ENCODE measurements around the gene PLA2G3. TPM values are rescaled to one million over a fixed set of nuclear protein-coding genes. Genes with fewer than 3 reads are reported as not detected.
A peak's percentile ranks its signal among the peaks of the same experiment; 100 is the strongest.

The PLA2G3 gene
- polyA plus RNA-seq, 3 donors = 0.01 TPM; not detected in 2

DNA sequence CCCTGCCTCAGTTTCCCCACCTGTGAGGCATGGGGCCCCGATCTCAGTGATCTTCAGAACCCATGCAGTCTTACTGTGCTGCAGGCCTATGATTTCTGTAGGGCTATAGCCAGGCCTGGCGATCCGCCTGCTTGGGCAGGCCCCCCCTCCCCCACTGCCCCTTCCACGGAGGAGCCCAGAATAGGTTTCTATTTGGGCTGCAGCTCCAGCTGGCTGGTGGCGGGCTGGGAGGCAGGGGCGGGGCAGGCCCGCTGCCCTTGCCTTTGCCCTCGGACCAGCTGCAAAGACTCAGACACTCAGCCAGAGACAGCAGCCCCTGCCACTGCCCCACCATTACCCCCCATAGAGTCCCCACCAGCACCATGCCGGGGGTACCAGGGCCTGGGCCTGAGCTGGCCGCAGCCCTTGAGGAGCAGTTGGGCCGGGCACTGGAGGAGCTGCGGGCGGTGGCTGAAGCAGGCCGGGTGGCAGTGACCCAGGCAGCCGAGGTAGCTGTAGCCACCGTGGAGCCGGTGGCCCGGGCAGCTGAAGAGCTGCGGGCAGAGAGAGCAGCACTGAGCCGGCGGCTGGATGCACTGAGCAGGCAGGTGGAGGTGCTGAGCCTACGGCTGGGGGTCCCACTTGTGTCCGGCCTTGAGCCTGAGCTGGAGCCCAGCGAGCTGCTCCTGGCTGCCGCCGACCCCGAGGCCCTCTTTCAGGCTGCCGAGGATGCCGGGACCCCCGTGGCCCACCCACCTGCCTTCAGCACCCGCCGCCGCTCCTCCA lies 47.0 kb downstream of the PLA2G3 start:
- no peak overlapping the region for H3K27ac ChIP-seq (ENCODE audit: low read depth, low read length)
- 85 to 90% (median 88%) methylated on average over 30 to 33 of the region's 33 CpGs for WGBS, 3 donors

DNA sequence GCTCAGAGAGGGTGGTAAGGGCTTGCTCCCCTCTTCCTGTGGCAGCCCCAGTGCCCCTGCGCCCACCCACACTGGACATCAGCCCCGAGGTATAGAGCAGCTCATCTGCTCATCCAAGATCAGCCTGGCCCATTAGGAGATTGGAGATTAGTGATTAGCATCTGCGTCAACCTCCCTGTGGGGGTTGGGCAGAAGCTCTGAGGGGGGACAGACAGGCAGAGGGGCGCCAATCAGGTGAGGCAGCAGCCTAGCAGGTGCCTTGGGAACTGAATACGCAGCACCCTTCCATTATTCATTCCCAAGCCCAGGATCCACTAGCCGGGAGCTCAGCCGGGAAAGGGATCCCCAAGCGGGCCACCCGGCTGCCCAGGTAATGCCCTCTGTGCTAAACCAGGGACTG lies 48.1 kb downstream of the PLA2G3 start:
- no peak overlapping the region for H3K27ac ChIP-seq (ENCODE audit: low read depth, low read length)
- 94 to 96% (median 95%) methylated on average over 9 of the region's 9 CpGs for WGBS, 3 donors

- WGBS, 3 donors = 86 to 87% (median 87%) methylated on average over 27 to 29 of the region's 29 CpGs
These were observed 49.0 kb downstream of the PLA2G3 start for GRCh38 chr22:31091106-31091975.

GRCh38 chr22:31090217-31091085 lies 49.9 kb downstream of the PLA2G3 start:
- WGBS, 3 donors = 80 to 84% (median 84%) methylated on average over 14 to 15 of the region's 15 CpGs
- no peak overlapping the region for H3K27ac ChIP-seq (ENCODE audit: low read depth, low read length)

More at GRCh38 chr22:31091106-31091975, 49.0 kb downstream of the PLA2G3 start:
- H3K27ac ChIP-seq (ENCODE audit: low read depth, low read length) = no peak overlapping the region

- no peak overlapping the region for H3K27ac ChIP-seq (ENCODE audit: low read depth, low read length)
- WGBS, 3 donors = 74 to 79% (median 77%) methylated on average over 9 of the region's 9 CpGs
These were observed 50.9 kb downstream of the PLA2G3 start for GRCh38 chr22:31089160-31090100.

DNA sequence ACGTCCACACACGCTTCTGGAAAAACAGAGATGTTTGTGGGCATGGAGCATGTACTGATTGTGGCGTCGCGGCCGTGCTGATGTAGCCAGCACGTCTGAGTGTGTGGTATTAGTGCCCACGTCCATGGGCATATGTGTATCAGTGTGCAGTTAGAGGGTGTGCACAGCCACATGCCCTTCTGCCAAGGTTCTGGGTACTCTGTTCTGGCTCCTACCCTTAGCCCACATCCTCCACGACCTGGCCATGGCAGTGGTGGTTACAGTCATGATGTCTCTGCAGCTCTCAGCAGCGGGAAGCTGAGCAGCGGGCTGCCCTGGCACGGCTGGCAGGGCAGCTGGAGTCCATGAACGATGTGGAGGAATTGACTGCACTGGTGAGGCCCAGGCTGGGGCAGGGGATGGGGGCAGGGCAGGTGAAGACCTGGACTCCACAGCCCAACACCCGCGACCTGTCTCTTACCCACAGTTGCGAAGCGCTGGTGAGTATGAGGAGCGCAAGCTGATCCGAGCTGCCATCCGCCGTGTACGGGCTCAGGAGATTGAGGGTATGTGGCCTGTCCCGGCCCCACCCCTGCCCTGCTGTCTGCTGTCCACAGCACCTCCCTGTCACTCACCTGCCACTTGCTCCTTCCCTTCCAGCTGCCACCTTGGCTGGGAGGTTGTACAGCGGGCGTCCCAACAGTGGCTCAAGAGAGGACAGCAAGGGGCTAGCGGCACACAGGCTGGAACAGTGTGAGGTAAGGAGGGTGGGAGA lies 51.9 kb downstream of the PLA2G3 start:
- H3K27ac ChIP-seq (ENCODE audit: low read depth, low read length) = no peak overlapping the region
- WGBS, 3 donors = 85 to 89% (median 89%) methylated on average over 25 to 26 of the region's 26 CpGs

DNA sequence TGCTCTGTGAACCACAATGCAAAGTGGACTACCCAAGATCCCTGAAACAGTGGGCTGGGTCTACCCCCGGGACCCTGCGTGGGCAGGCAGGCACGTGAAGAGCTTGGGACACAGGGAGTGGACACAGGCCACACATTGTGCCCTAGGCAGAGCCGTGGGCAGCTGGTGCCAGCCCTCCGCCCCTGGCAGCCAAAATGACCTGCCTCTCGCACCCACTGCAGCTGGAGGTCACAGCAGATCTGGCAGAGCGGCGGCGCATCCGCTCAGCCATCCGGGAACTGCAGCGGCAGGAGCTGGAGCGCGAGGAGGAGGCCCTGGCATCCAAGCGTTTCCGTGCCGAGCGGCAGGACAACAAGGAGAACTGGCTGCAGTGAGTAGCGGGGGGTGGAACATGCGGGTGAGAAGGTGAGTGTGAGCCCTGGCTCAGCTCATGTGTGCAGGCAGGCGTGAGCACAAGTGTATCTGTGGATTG lies 52.5 kb downstream of the PLA2G3 start:
- 91 to 97% (median 92%) methylated on average over 21 of the region's 21 CpGs for WGBS, 3 donors
- no peak overlapping the region for H3K27ac ChIP-seq (ENCODE audit: low read depth, low read length)

GRCh38 chr22:31086703-31087330 lies 53.5 kb downstream of the PLA2G3 start:
- WGBS, 3 donors = 64 to 75% (median 75%) methylated on average over 8 of the region's 8 CpGs
- no peak overlapping the region for H3K27ac ChIP-seq (ENCODE audit: low read depth, low read length)

DNA sequence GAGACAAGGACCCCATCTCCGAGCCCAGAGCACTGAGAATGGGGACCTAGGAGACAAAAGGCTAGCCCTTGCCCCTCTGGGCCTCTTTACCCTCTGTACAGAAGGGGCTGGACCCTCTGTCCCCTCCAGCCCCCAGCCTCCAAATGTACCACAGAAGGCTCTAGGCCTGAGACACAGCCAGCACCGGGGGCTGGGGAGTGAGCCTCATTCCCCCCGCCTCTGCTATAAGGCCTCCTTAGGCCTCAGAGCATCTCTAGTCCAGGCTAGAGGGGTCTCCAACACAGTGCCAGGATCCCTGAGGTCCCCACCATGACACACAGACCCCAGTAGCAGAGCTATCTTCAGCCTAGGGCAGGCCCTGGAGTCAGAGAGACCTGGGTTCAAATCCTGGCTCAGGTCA lies 54.4 kb downstream of the PLA2G3 start:
- 65 to 80% (median 77%) methylated on average over 3 of the region's 3 CpGs for WGBS, 3 donors
- no peak overlapping the region for H3K27ac ChIP-seq (ENCODE audit: low read depth, low read length)

GRCh38 chr22:31085493-31085824 lies 54.8 kb downstream of the PLA2G3 start:
- H3K27ac ChIP-seq (ENCODE audit: low read depth, low read length) = peak overlapping the region; percentile 28
- WGBS, 3 donors = 8 to 31% (median 9%) methylated on average over 13 of the region's 13 CpGs

- H3K27ac ChIP-seq (ENCODE audit: low read depth, low read length) = peak overlapping the region; percentile 28
- WGBS, 3 donors = 0 to 12% (median 1%) methylated on average over 56 to 69 of the region's 69 CpGs
These were observed 55.4 kb downstream of the PLA2G3 start for GRCh38 chr22:31084811-31085492.

Other genes with a start within 250 kb of the PLA2G3 start
- gene MORC2, start 171.7 kb downstream of the PLA2G3 start, polyA plus RNA-seq = 10 to 100 TPM in 2 of 3 donors, 1 to 10 TPM in 1; 9.1 to 20.7 (median 11.2) TPM
- 10 to 100 TPM; 17.1 to 27.0 (median 20.9) TPM for gene TUG1, start 171.2 kb downstream of the PLA2G3 start, polyA plus RNA-seq
- 100 to 1,000 TPM in 1 of 3 donors, 10 to 100 TPM in 2; 17.6 to 139 (median 50.0) TPM for gene SMTN, start 59.2 kb downstream of the PLA2G3 start, polyA plus RNA-seq
- 100 to 1,000 TPM in 2 of 3 donors, 10 to 100 TPM in 1; 42.6 to 338 (median 202) TPM for gene SELENOM, start 32.9 kb downstream of the PLA2G3 start, polyA plus RNA-seq
- 10 to 100 TPM in 1 of 3 donors, 1 to 10 TPM in 2; 1.2 to 10.6 (median 1.3) TPM for gene INPP5J, start 17.5 kb downstream of the PLA2G3 start, polyA plus RNA-seq
- 10 to 100 TPM; 13.9 to 25.8 (median 23.4) TPM for gene RNF185, start 19.7 kb upstream of the PLA2G3 start, polyA plus RNA-seq
- gene LIMK2, start 71.8 kb upstream of the PLA2G3 start, polyA plus RNA-seq = 10 to 100 TPM; 11.7 to 32.7 (median 21.7) TPM
- 10 to 100 TPM in 2 of 3 donors, 1 to 10 TPM in 1; 9.3 to 16.8 (median 11.6) TPM for gene PIK3IP1, start 152.0 kb upstream of the PLA2G3 start, polyA plus RNA-seq
- gene PATZ1, start 205.8 kb upstream of the PLA2G3 start, polyA plus RNA-seq = 10 to 100 TPM in 2 of 3 donors, 1 to 10 TPM in 1; 9.9 to 13.3 (median 12.3) TPM